HepG2 (cell line): ENCODE measurements around the gene KIAA1755. TPM values are rescaled to one million over a fixed set of nuclear protein-coding genes. Genes with fewer than 3 reads are reported as not detected.

Experiments used
- AKNA ChIP-seq: sonication (generic); formaldehyde crosslinking; IDR thresholded peaks from 2 replicates; pipeline ENCODE4 v1.4.0; 2020; ENCODE audit warnings: missing genetic modification reagents, borderline replicate concordance
- BHLHE40 ChIP-seq: IDR thresholded peaks from 2 replicates; pipeline ENCODE4 v1.6.1; 2011; ENCODE audit warnings: low read length, improper control_type of control experiment
- CENPX ChIP-seq: sonication (generic); formaldehyde crosslinking; IDR thresholded peaks from 2 replicates; pipeline ENCODE4 v1.9.0; 2021; ENCODE audit warnings: mild to moderate bottlenecking, missing genetic modification reagents, moderate library complexity
- FOSL2 ChIP-seq: sonication (generic); formaldehyde crosslinking; IDR thresholded peaks from 2 replicates; pipeline ENCODE4 v1.4.0; 2020; ENCODE audit warnings: missing genetic modification reagents
- FOXK1 ChIP-seq: sonication (generic); formaldehyde crosslinking; IDR thresholded peaks from 2 replicates; pipeline ENCODE4 v1.4.0; 2020; ENCODE audit warnings: low read depth, missing genetic modification reagents, borderline replicate concordance
- HIVEP1 ChIP-seq: sonication (generic); formaldehyde crosslinking; IDR thresholded peaks from 2 replicates; pipeline ENCODE4 v1.4.0; 2020; ENCODE audit warnings: mild to moderate bottlenecking, missing genetic modification reagents
- KDM3A ChIP-seq: IDR thresholded peaks from 2 replicates; pipeline ENCODE4 v1.6.1; 2018; ENCODE audit warnings: low read depth, missing compliant biosample characterization
- NRL ChIP-seq: sonication (generic); formaldehyde crosslinking; IDR thresholded peaks from 2 replicates; pipeline ENCODE4 v1.5.0; 2020; ENCODE audit warnings: missing genetic modification reagents, mild to moderate bottlenecking, moderate library complexity, borderline replicate concordance
- PHB2 ChIP-seq: fragments of 450-650 bp; IDR thresholded peaks from 2 replicates; pipeline ENCODE4 v1.6.1; 2018; ENCODE audit not compliant: partially characterized antibody
- TSC22D2 ChIP-seq: sonication (generic); formaldehyde crosslinking; IDR thresholded peaks from 2 replicates; pipeline ENCODE4 v1.5.1; 2020; ENCODE audit warnings: missing genetic modification reagents, mild to moderate bottlenecking, borderline replicate concordance
- ZMYM3 ChIP-seq: sonication (generic); formaldehyde crosslinking; IDR thresholded peaks from 2 replicates; pipeline ENCODE4 v1.5.1; 2020; ENCODE audit warnings: mild to moderate bottlenecking, missing genetic modification reagents
- ZNF234 ChIP-seq: sonication (generic); formaldehyde crosslinking; conservative IDR thresholded peaks from 2 replicates; pipeline ENCODE4 v1.5.1; 2020; ENCODE audit warnings: mild to moderate bottlenecking, missing genetic modification reagents
- ZNF296 ChIP-seq: sonication (generic); formaldehyde crosslinking; conservative IDR thresholded peaks from 2 replicates; pipeline ENCODE4 v1.5.0; 2020; ENCODE audit warnings: mild to moderate bottlenecking, missing genetic modification reagents
- ZNF687 ChIP-seq: sonication (generic); formaldehyde crosslinking; IDR thresholded peaks from 2 replicates; pipeline ENCODE4 v1.5.1; 2020; ENCODE audit warnings: mild to moderate bottlenecking, missing genetic modification reagents, moderate library complexity
- ZNF773 ChIP-seq: sonication (generic); formaldehyde crosslinking; IDR thresholded peaks from 2 replicates; pipeline ENCODE4 v1.4.0; 2020; ENCODE audit warnings: missing genetic modification reagents, borderline replicate concordance
- ZNF790 ChIP-seq: sonication (generic); formaldehyde crosslinking; IDR thresholded peaks from 2 replicates; pipeline ENCODE4 v1.8.0; 2022; ENCODE audit warnings: missing genetic modification reagents, mild to moderate bottlenecking, borderline replicate concordance
- ZSCAN20 ChIP-seq: sonication (generic); formaldehyde crosslinking; IDR thresholded peaks from 2 replicates; pipeline ENCODE4 v1.4.0; 2020; ENCODE audit warnings: missing genetic modification reagents, mild to moderate bottlenecking, borderline replicate concordance
- polyA plus RNA-seq, 8 experiments: library from polyadenylated mRNA; depleted of rRNA in 3 of 8; stranded (reverse) in 7 of 8; unstranded in 1 of 8; fragments of >200 nt; fragmentation: Illumina TruSeq in 4 of 8; extraction: Trizol in 4 of 8; gene quantifications; 2 replicates each; pipeline versions ENCODE4 v1.2.1 to v1.2.3, GENCODE V29; 2011 to 2016; ENCODE audit warnings: low read depth in 4 of 8, missing spikeins in 1 of 8, mixed read lengths in 1 of 8; ENCODE audit not compliant: insufficient read depth in 1 of 8
- total RNA-seq, 5 experiments: library from RNA; depleted of rRNA; stranded (reverse); fragments of >200 nt; fragmentation: Illumina TruSeq; extraction: Trizol; gene quantifications; 2 replicates each; pipeline ENCODE4 v1.2.3, GENCODE V29; 2016; ENCODE audit warnings: low read depth in 1 of 5
- TF ChIP-seq, protein P1 (sequence below): sonication (generic); formaldehyde crosslinking; IDR thresholded peaks from 2 replicates; pipeline ENCODE4 v1.4.0; 2020; ENCODE audit warnings: mild to moderate bottlenecking, missing genetic modification reagents
- TF ChIP-seq, protein P2 (sequence below): sonication (generic); formaldehyde crosslinking; IDR thresholded peaks from 2 replicates; pipeline ENCODE4 v1.8.0; 2022; ENCODE audit warnings: mild to moderate bottlenecking, missing genetic modification reagents; ENCODE audit not compliant: insufficient replicate concordance

KIAA1755 gene
- total and polyA plus RNA-seq, 2 of the 13 experiments (the other 11 are each of a cell fraction or from before 2014, with no cell fraction given): 0.04 TPM; not detected in 1

- no peak for TF ChIP-seq AKNA (CRISPR knock-in tag)
- TF ChIP-seq HIVEP1: no peak
- TF ChIP-seq ZMYM3: 0 out of 2 replicates have a peak, but pooled peaks have one; percentile 5
- no peak for TF ChIP-seq ZNF687
- TF ChIP-seq FOSL2 (CRISPR knock-in tag): no peak
- peak; percentile 1; the same call in 1 of the 2 replicates for TF ChIP-seq NRL (CRISPR knock-in tag)
- no peak for TF ChIP-seq CENPX (CRISPR knock-in tag)
- no peak for TF ChIP-seq ZSCAN20 (CRISPR knock-in tag)
- TF ChIP-seq ZNF296 (CRISPR knock-in tag): peak; percentile 79; the same call in 1 of the 2 replicates
- TF ChIP-seq FOXK1: no peak
- TF ChIP-seq, protein P1, sequence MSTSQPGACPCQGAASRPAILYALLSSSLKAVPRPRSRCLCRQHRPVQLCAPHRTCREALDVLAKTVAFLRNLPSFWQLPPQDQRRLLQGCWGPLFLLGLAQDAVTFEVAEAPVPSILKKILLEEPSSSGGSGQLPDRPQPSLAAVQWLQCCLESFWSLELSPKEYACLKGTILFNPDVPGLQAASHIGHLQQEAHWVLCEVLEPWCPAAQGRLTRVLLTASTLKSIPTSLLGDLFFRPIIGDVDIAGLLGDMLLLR (CRISPR knock-in tag): no peak
- TF ChIP-seq BHLHE40: peak; percentile 34; the same call in 1 of the 2 replicates
- TF ChIP-seq ZNF790 (CRISPR knock-in tag): no peak
- no peak for TF ChIP-seq PHB2
- TF ChIP-seq TSC22D2: no peak
- TF ChIP-seq, protein P2, sequence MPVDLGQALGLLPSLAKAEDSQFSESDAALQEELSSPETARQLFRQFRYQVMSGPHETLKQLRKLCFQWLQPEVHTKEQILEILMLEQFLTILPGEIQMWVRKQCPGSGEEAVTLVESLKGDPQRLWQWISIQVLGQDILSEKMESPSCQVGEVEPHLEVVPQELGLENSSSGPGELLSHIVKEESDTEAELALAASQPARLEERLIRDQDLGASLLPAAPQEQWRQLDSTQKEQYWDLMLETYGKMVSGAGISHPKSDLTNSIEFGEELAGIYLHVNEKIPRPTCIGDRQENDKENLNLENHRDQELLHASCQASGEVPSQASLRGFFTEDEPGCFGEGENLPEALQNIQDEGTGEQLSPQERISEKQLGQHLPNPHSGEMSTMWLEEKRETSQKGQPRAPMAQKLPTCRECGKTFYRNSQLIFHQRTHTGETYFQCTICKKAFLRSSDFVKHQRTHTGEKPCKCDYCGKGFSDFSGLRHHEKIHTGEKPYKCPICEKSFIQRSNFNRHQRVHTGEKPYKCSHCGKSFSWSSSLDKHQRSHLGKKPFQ (CRISPR knock-in tag): no peak
- no peak for TF ChIP-seq ZNF234 (CRISPR knock-in tag)
- no peak for TF ChIP-seq ZNF773 (CRISPR knock-in tag)
- no peak for TF ChIP-seq KDM3A (CRISPR knock-in tag)
Measured at GRCh38 chr20:38164624-38165088, 95.9 kb downstream of the KIAA1755 start (continued).
